ENCODE measurements around the gene GPC5.
"Not testable (repeated sequence)": the region's sequence is repeated elsewhere in the genome, so short reads cannot be mapped to it uniquely, and the experiment has no call there.

GPC5 gene

DNA sequence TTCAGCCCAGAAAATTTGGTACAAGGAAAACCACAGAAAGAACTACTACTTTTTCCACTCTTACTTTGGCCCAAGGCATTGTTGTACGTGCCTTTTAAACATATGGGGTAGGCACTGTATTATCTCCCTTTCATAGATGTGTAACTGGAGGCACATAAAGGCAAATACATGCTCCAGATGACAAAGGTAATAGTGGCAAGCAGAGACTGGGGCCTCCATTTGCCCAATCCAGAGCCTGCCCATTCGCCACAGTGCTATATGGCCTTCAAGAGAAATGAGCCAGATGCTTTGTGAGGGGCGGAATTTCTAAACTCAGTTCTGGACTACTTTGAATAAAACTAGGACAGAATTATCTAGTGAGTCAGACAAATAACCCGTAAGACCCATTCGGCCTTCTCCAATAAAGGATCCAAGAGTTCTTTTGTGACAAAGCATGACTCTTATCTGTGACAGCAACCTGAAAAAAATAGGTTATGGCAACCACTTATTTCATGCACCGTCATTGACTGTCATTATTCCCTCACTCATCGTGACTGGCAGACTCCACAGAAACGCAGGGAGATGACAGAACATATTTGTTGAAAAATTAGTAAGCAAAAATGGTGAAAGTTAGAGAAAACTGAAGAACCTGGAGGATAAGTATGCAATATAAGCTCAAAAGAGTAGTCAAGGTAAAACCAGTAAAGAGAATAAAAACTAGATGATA lies 1116.2 kb downstream of the GPC5 start:
- no peak for DNase-seq

DNA sequence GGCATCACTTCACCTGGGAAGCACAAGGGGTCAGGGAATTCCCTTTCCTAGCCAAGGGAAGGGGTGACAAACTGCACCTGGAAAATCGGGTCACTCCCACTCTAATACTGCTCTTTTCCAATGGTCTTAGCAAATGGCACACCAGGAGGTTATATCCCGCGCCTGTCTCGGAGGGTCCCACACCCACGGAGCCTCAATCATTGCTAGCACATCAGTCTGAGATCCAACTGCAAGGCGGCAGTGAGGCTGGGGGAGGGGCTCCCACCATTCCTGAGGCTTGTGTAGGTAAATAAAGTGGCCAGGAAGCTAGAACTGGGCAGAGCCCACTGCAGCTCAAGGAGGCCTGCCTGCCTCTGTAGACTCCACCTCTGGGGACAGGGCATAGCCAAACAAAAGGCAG lies 1118.5 kb downstream of the GPC5 start:
- not testable (repeated sequence) for DNase-seq

DNA sequence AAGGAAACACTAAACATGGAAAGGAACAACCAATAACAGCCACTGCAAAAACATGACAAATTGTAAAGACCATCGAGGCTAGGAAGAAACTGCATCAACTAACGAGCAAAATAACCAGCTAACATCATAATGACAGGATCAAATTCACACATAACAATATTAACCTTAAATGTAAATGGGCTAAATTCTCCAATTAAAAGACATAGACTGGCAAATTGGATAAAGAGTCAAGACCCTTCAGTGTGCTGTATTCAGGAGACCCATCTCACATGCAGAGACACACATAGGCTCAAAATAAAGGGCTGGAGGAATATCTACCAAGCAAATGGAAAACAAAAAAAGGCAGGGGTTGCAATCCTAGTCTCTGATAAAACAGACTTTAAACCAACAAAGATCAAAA lies 1120.2 kb downstream of the GPC5 start:
- DNase-seq: not testable (repeated sequence)

DNA sequence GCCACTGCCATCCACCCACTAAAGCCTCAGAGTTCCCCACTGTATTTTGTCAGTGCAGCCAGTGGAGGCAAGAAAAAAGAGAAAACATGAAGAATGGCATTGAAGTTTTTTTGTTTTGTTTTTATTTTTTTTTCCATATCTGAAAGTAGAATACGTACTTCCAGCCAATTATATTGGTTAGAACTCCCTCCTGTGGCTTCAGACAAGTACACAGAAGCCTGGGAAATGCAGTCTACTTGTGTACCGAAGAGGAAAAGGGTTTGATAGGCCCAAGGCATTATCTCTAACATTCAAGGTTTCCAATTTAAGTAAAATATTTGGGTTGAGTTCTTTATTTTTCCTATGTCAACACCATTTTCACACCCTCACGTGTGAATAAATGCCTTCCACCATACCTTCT lies 1131.9 kb downstream of the GPC5 start:
- DNase-seq: no peak

DNA sequence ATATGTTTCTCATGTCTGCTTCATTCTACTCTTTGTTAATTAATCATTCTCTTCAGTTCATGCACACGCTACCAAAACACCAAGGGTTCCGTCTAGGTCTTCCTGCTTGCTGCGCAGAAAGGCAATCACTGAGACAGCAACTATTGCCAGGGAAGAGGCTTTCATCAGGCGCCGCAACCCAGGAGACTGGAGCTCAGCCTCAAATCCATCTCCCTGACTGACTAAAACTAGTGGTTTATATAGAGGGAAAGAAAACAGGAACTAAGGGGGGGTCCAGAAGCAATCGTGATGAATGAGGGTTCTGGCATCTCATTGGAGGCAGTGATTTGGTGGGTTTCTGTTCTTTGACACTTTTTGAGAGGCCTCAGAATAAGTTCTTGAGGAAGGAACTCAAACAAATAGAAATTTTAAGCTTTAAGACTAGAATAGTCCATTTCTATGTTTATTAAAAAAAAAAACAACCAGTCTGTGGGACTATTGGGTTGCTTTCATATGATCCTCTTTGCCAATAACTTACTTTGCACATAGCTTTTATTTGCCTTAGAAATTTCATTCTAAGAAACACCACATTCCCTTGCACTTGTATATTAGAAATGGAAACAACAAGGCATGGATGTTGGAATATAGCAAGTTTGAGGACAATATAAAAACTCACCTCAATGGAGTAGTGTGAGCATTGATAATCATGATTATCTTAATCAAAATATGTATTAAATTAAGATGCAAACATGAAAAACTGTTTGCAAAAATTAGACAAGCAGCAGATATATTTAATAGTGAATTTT lies 1137.0 kb downstream of the GPC5 start:
- DNase-seq: no peak

DNA sequence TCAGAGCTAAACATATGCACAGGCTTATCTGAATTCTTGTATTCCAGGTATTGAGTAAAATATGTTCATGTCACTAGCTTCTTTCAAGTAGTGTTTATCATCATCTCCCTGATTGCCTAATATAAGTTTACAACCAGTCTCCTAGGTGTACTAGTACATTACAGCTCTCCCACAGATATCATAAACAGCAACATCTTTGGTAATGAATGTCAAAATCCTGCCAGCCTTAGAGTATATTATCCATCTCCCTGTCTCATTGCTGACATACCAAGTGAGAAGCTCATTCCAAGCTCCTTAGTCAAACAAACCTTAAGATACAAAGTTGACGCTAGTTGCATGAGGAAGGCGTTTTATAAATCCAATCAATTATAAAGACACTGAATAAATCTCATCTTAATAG lies 1139.0 kb downstream of the GPC5 start:
- DNase-seq: no peak

DNA sequence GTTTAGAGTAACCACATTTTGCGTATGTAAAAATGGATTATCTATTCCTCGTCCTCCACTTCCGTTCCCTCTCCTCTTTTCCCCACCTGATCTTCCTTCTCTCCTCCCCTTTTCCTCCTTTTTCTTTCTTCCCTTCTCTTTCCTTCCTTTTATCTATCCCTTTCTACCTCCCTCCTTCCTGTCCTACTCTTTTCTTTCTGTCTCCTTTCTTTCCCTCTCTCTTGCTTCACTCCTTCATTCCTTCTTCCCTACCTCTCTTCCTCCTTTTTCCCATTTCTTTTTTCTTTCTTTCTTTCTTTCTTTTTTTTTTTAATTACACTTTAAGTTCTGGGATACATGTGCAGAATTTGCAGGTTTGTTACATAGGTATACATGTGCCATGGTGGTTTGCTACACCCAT lies 1139.7 kb downstream of the GPC5 start:
- no peak for DNase-seq

DNA sequence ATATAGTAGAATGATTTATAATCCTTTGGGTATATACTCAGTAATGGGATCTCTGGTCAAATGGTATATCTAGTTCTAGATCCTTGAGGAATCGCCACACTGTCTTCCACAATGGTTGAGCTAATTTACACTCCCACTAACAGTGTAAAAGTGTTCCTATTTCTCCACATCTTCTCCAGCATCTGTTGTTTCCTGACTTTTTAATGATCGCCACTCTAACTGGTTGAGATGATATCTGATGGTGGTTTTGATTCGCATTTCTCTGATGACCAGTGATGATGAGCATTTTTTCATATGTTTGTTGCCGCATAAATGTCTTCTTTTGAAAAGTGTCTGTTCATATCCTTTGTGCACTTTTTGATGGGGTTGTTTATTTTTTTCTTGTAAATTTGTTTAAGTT lies 1140.7 kb downstream of the GPC5 start:
- not testable (repeated sequence) for DNase-seq

DNA sequence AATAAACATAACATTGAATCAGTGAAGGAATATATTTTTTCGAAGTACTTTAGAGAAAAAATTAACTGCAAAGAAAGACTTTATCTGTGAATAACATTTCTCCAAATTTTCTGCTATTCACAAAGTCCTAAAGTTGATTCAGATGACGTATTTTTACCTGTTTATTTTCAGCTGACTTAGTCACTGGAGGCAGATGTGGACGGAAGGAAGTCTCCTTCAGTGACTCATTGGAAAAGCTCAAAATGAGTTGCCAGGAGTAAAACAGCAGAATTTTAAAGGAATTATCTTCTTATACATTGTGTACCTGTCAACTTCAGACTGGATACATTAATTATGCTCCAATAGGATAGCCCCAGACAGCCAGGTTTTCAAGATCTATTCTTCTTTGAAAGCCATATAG lies 1148.8 kb downstream of the GPC5 start:
- no peak for DNase-seq

DNA sequence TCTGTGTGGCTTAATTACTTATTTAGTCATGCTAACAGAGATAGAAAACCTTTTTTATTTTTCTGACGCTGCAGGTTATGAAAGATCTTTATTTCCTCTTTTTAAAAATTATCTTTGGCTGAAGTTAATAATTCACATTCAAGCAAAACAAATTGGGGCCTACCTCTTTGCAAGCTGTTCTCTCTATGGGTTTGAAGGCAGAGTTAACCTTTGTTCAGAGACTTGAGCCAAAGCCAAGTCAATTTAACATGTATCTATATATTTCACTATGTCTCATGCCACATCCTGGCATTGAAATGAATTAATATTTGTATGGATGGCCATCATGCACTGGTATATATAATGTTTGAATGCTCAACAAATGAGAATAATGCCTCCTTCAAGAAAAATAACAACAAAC lies 1150.9 kb downstream of the GPC5 start:
- no peak for DNase-seq

DNA sequence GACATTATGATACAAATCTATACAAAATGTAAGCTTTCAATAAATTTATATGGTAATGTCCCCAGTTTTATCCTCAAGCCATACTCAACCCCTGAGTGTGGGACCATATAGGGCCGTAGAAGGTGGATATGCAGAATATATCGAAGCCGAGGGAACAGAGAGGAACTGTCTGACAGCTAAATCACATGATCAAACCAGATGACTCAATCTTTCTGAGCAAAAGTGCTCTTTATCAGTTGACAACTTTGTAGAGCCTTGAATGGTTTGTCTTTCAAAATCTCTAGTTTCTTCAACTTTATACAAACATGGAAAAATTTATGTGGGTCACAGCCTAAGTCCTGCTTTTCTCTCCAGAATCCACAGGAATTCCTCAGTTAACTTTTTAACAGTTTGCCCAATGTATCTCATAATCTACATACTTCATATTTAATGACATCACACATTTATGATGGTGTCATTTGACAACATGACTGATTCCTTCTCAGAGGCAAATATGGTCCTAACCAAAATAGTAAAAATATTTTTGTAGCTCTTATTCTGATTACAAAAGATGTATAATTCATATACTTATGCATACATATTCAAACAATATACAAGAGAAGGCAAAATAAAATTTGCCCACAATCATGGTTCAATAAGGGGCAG lies 1155.2 kb downstream of the GPC5 start:
- no peak for DNase-seq

DNA sequence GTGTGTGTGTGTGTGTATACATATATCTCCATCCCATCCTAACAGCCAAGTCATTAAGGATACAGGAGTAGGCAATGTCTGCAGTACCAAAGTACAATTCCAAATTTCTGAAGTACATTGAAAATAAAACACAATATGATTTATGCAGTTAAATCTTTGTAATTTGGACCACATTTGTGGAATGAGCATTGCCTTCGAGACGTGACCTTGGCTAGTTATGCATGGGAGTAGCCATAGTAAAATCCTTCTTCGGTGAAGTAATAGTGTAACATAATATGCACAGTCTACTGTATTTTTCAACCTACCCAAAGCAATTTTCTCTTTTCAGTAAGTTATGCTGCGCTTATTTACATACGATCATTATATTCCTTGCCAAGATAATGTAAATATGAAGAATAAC lies 1162.5 kb downstream of the GPC5 start:
- DNase-seq: no peak

DNA sequence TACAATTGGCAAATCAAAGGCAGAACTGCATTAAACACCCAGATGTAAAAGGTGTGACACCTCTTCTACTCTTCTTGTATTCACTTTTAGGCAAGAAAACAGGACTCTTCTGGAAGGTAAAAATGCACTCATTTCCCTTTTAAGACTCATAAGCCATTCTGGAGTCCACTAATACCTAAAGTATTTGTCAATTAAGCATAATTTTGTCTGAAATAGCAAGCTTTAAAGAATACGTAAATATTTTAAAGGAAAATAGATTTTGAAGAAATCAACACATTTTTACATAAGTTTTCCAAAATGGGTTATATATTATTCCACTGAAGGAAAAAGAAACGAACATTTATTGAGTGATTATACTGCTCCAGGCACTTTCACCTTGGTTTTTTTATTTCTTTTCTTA lies 1166.5 kb downstream of the GPC5 start:
- DNase-seq: no peak

DNA sequence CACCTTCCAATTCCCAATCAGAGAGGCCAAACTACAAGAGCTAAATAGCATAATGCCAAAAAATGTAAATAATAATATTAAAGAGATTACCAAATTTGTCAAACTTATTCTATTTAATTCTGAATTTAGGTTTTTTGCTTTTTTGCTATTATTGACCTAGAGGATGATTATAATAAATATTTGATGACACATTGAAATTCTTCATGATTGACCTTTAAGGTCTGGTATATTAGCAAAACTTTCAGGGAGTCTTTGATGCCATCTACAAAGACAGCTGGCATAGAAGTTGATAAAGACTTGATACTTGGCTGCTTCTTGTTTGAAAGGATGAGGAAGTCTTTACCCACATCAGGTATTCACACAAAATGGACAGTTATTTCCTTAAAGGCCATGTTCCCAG lies 1168.3 kb downstream of the GPC5 start:
- no peak for DNase-seq

DNA sequence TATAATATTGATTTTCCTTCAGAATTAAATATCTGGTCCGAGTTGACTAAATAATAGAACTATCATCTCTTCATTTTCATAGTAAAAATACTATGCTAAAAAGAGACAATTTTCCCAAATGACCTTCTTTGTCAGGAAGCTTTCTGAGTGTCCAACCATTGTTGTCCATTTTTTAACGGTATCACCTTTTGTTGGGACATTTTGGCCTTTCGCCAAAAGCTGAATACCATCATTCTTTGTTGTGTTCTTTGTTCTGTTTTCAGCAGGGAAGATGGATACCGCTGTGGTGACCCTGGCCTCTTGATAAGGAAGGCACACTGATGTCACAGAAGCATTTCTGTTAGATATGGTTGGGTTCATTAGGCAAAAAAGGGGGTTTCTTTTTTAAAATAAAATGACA lies 1173.8 kb downstream of the GPC5 start:
- no peak for DNase-seq

DNA sequence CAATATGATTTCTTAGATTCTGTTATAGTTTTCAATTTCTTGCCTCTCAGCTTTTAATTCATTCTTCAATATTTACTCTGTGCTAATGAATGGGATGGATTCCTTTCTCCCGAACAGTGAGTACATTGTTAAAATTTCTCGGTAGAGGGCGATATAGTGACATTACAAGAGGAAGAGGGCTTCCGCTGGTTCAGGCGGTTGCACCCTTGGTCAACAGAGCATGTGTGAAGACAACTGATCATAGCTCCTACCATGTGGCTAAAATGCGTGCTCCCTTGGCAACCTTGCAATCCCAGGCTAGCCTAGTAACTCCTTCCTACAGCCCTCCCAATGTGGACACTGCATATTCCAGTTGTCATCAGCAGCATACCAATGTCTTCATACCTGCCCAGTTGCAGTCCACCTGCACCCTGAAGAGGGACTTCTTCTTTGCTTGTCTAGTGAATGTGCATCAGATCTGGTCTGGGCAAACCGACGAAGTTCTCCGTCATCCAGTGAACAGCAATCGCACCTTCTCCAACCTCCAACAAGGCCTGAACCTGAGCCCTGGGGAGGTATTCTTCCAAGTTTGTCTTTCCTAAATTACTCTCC lies 1175.1 kb downstream of the GPC5 start:
- DNase-seq: no peak

DNA sequence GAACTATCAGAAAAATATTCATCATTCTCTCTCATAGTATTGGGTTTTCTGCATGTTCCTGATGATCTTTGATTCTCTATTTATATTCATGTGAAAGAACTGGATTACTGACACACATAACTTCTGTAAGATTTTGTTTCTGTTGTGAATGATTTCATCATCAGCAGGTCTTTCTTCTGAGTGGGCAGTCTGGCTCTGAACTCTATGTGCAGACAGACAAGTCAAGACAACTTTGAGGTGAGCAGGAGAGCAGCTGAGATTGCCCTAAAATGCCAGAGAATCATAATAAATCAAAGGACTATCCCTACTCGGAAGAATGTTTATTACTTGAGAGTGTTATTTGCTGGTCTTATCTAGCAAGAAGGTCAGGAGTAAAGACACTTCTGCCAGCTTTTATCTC lies 1176.1 kb downstream of the GPC5 start:
- DNase-seq: no peak

DNA sequence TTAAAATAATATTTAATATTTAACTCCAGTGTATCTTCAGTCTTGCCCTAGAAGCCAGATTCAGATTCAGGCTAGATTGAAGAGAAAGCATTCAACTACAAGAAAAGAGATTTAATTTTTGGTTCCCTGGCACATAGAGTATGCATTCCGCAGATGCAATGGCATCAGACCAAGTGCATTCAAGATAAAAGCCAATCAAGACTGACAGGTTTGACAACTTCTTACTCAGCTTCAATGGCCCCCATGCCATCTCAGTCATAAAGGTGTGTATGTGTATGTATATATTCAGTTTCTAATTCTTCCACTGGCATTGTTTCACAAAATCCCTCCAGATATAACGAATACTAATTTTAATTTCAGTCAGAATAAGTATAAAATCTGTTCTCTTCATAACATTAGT lies 1177.4 kb downstream of the GPC5 start:
- DNase-seq: no peak

DNA sequence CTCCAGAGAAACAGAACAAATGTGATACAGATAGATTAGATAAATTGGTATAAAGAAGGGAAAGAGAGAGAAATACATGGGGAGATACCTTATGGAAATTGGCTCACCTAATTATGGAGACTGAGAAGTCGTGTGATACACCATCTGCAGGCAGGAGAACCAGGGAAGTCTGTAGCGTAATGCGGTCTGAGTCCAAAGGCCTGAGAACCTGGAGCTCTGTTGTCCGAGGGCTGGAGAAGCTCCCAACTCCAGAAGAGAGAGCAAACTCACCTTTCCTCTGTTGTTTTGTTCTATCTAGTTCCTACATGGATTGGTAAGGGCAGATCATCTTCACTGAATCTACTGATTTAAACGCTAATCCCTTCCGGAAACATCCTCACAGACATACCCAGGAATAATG lies 1179.9 kb downstream of the GPC5 start:
- no peak for DNase-seq

DNA sequence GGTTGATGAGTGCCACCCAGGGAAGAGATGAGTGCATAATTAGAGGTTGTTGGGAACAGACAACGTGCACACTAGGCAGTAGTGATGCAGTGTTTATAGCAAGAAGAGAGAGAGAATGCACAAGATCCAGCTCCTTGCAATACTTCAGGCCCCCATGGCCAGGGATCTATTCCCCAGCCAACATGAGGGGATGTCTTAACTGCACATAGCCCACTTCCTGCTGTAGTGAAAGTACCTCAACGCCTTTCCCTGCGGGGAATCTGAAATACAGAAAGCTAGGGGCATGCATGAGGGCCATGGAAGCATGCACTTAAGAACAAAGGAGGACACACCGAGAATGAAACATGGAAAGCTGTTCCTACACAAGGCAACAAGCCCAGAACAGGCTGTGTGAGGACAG lies 1191.5 kb downstream of the GPC5 start:
- no peak for DNase-seq

DNA sequence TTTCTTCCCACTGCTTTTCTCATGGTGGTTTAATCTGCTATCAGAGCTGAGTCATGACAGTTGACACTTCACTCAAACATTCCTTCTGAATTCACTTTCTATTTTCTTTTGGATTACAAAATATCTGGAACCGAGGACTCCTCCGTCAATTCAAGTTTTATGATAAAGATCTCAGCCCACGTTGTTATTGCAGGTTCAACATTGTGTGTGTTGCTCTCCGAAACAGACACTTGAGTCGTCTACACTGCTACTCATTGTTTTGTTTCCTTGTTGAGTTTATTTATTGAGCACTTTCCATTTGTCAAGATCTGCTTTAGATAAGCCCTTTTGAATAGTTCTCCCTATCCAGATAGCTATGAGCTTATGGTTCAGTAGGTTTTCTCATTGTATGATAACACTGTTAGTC lies 1192.1 kb downstream of the GPC5 start:
- DNase-seq: no peak

DNA sequence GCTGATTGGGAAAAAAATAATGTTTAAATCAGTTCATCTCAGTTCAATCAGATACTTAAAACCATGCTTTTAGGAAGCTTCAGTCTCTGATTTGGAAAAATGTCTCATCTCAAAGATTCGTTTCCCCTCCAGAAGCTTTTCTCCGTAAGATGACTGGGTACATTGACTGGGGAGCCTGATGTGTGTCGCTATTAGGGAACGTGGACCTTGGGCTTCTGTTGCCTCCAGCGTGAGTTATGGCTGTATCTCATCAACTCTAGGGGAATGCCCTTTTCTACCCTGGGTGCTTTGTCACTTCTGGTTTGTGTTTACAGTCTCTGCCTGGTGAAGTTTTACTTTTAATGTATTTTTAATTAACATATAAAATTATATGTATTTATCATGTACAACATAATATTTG lies 1192.7 kb downstream of the GPC5 start:
- no peak for DNase-seq

DNA sequence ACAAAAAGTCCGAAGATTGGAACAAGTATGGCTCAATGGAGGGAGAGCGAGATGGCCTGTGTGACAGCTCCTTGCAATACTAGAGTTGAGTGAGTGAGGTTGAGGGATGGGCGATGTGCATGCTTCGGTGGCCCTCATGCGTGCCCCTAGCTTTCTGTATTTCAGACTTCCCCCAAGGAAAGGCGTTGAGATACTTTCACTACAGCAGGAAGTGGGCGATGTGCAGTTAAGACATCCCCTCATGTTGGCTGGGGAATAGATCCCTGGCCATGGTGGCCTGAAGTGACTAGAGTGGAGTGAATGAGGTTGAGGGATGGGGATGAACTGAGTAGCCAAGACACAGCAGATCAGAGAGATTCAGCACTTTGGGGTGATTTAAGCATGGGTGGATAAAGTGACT lies 1194.3 kb downstream of the GPC5 start:
- no peak for DNase-seq

DNA sequence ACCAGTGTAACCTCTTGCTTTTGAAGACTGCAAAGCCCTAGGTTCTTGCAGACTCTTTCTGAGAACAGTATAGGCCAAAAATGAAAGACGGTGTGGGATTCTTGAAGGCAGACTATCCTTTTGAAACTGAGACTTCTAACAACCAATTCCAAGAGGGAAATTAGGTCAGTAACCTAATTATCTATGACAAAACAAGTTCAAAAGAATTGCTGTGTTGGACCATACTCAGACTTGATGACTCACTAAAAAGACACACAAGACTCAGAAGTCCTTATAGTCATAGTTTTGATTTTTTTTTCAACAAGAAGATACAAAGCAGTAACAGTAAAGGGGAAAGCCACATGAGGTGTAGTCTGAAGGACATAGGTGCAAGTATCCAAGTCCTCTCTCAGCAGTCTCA lies 1204.1 kb downstream of the GPC5 start:
- DNase-seq: no peak

All from activated naive CD4-positive, alpha-beta T cell (primary cell).